B cell (primary cell): ENCODE measurements around the gene LTC4S. TPM values are rescaled to one million over a fixed set of nuclear protein-coding genes. Genes with fewer than 3 reads are reported as not detected.

ENCODE experiments used
- ATAC-seq: fragments of 200-7000 bp; cut with Tn5 transposase; one replicate; pipeline ENCODE4 v1.10.0; 2021; ENCODE audit warnings: low read depth, mild to moderate bottlenecking, moderate number of reproducible peaks, moderate library complexity
- CTCF ChIA-PET: fragments of 350-600 bp; sonication (Branson Sonifier 250); formaldehyde crosslinking; loops from one replicate; lab custom pipeline; 2021; ENCODE audit warnings: antibody characterized with exemption, inconsistent platforms; lab: Charles Lee
- POLR2A ChIA-PET: fragments of 350-600 bp; sonication (Branson Sonifier 250); formaldehyde crosslinking; loops from one replicate; lab custom pipeline; 2021; ENCODE audit warnings: antibody characterized with exemption; lab: Charles Lee
- DNase-seq: peaks from one replicate; pipeline ENCODE4 v3.0.0; 2013
- H2AFZ ChIP-seq: 2 replicates; pipeline ENCODE4 v1.6.1; 2012; ENCODE audit warnings: mild to moderate bottlenecking, low read depth, low read length; ENCODE audit not compliant: insufficient read depth, poor library complexity, severe bottlenecking
- H3K27ac ChIP-seq, 2 donors: 1 replicate in 1 of 2; 2 replicates in 1 of 2; pipeline ENCODE4 v1.5.1; 2012 to 2013; ENCODE audit warnings: low read length in 2 of 2, mild to moderate bottlenecking in 2 of 2, moderate library complexity in 1 of 2
- H3K27me3 ChIP-seq, 4 experiments: fragments of 200-600 bp in 1 of 4; sonication (generic) in 1 of 4; replicated peaks in 1 of 4; 1 replicate in 2 of 4; 2 replicates in 2 of 4; pipeline versions ENCODE4 v1.6.1 to v1.7.0; 2013 to 2016; ENCODE audit warnings: low read length in 3 of 4, mild to moderate bottlenecking in 2 of 4, mixed read lengths in 1 of 4, moderate library complexity in 1 of 4; ENCODE audit not compliant: insufficient read depth in 4 of 4, control insufficient read depth in 3 of 4; ENCODE audit errors: control extremely low read depth in 1 of 4
- H3K36me3 ChIP-seq, 2 experiments: replicated peaks in 1 of 2; 1 replicate in 1 of 2; 2 replicates in 1 of 2; pipeline versions ENCODE4 v1.6.1 to v1.7.1; 2013; ENCODE audit warnings: low read length in 1 of 2; ENCODE audit not compliant: insufficient read depth in 2 of 2, control insufficient read depth in 1 of 2; ENCODE audit errors: control extremely low read depth in 1 of 2, extremely low read depth in 1 of 2
- H3K4me1 ChIP-seq, 2 donors: fragments of 200-600 bp in 1 of 2; sonication (generic) in 1 of 2; 1 replicate in 1 of 2; 2 replicates in 1 of 2; pipeline versions ENCODE4 v1.5.1 to v1.6.1; 2013 to 2017; ENCODE audit warnings: low read length in 2 of 2; ENCODE audit not compliant: control insufficient read depth in 2 of 2, insufficient read depth in 2 of 2
- H3K4me2 ChIP-seq: replicated peaks from 2 replicates; pipeline ENCODE3; 2012; ENCODE audit warnings: mild to moderate bottlenecking, low read depth, low read length; ENCODE audit not compliant: poor library complexity, severe bottlenecking
- H3K4me3 ChIP-seq, 5 experiments: fragments of 200-600 bp in 1 of 5; sonication (generic) in 1 of 5; 1 replicate in 3 of 5; 2 replicates in 2 of 5; pipeline versions ENCODE4 v1.5.1 to v1.7.0; 2011 to 2016; ENCODE audit warnings: low read length in 4 of 5, mild to moderate bottlenecking in 4 of 5, low read depth in 2 of 5, control low read depth in 1 of 5, moderate library complexity in 1 of 5; ENCODE audit not compliant: insufficient read depth in 1 of 5; ENCODE audit errors: control extremely low read depth in 1 of 5, extremely low read depth in 1 of 5
- H3K79me2 ChIP-seq: fragments of 200-600 bp; sonication (generic); one replicate; pipeline ENCODE4 v1.6.0; 2016; ENCODE audit warnings: low read length; ENCODE audit not compliant: control insufficient read depth, insufficient read depth
- H3K9ac ChIP-seq: fragments of 200-600 bp; sonication (generic); 2 replicates; pipeline ENCODE4 v1.6.1; 2017; ENCODE audit warnings: mild to moderate bottlenecking, low read length, moderate library complexity
- H3K9me3 ChIP-seq, 3 donors: one replicate each; pipeline versions ENCODE4 v1.6.1 to v1.7.1; 2013; ENCODE audit warnings: low read length in 2 of 3; ENCODE audit not compliant: control insufficient read depth in 2 of 3, insufficient read depth in 1 of 3; ENCODE audit errors: control extremely low read depth in 1 of 3
- H4K20me1 ChIP-seq: 2 replicates; pipeline ENCODE4 v1.6.0; 2012; ENCODE audit warnings: mild to moderate bottlenecking, low read length; ENCODE audit not compliant: insufficient read depth, control insufficient read depth, poor library complexity, severe bottlenecking
- H3K27ac Mint-ChIP-seq: one replicate; pipeline ENCODE4 v1.8.0; 2021; ENCODE audit warnings: mixed read lengths
- H3K27me3 Mint-ChIP-seq: one replicate; pipeline ENCODE4 v1.8.0; 2021; ENCODE audit warnings: mixed read lengths
- H3K4me1 Mint-ChIP-seq: one replicate; pipeline ENCODE4 v1.8.0; 2021; ENCODE audit warnings: mixed read lengths
- H3K4me3 Mint-ChIP-seq: one replicate; pipeline ENCODE4 v1.8.0; 2021; ENCODE audit warnings: mixed read lengths
- H3K9me3 Mint-ChIP-seq: one replicate; pipeline ENCODE4 v1.8.0; 2022; ENCODE audit warnings: mixed read lengths; ENCODE audit not compliant: insufficient read depth
- CTCF ChIP-seq: fragments of 200-600 bp; IDR thresholded peaks from one replicate; pipeline ENCODE4 v1.8.0; 2022; ENCODE audit warnings: antibody characterized with exemption, mild to moderate bottlenecking
- EZH2 ChIP-seq: IDR thresholded peaks from 2 replicates; pipeline ENCODE4 v1.6.1; 2012; ENCODE audit warnings: borderline replicate concordance, low read depth, mild to moderate bottlenecking, moderate library complexity, low read length; ENCODE audit not compliant: insufficient read depth, poor library complexity, severe bottlenecking
- WGBS: methylation state at CpG from one replicate; pipeline ENCODE4 v1.1.5; 2013; ENCODE audit warnings: missing lambda C conversion rate; ENCODE audit not compliant: insufficient coverage; 5-methylcytosine and 5-hydroxymethylcytosine counted together
- intact Hi-C: fragments of 100-400 bp; cut with micrococcal nuclease; formaldehyde crosslinking; loops from one replicate; pipeline ENCODE4 v1.10.0; 2022
- polyA plus RNA-seq: library from polyadenylated mRNA; depleted of rRNA; stranded (reverse); fragments of >200 nt; gene quantifications from 2 replicates; pipeline ENCODE4 v1.2.3, GENCODE V29; 2012
- total RNA-seq, 2 donors: library from RNA; stranded (reverse); fragments of 120-200 nt in 1 of 2; gene quantifications; 1 replicate in 1 of 2; 2 replicates in 1 of 2; pipeline versions ENCODE4 v1.2.3 to v1.2.4, GENCODE V29; 2013 to 2022

LTC4S gene
- total and polyA plus RNA-seq, 2 donors (not counting 1 experiment from before 2014, with no cell fraction given) = 0.40 to 3.8 TPM

GRCh38 chr5:179769271-179769670, 24.5 kb upstream of the LTC4S start:
- 86% methylated on average over 6 of the region's 6 CpGs for WGBS
- Histone ChIP-seq H3K9me3 (no peaks in the 10 kb centered on the region), H4K20me1 (peaks cover 42% of the 10 kb centered on the region), H3K27ac (no peak overlapping the region), H3K27me3 (no peaks in the 10 kb centered on the region), H3K36me3 (peaks cover 3 to 83% of the 10 kb centered on the region in 2 experiments), H3K4me1 (peaks cover 0 to 3% of the 10 kb centered on the region in 2 donors), H3K9ac (no peak overlapping the region), H2AFZ (no peak overlapping the region), H3K4me3 (no peak overlapping the region), H3K79me2 (peaks cover 64% of the 10 kb centered on the region), H3K4me2 (no peak overlapping the region)
- Mint-ChIP-seq H3K4me3 (no peak overlapping the region), H3K27me3 (no peaks in the 10 kb centered on the region), H3K27ac (no peak overlapping the region), H3K4me1 (peaks cover 7% of the 10 kb centered on the region), H3K9me3 (no peaks in the 10 kb centered on the region)
- no peak for DNase-seq
- TF ChIP-seq EZH2 (no peak), CTCF (no peak)
- POLR2A ChIA-PET = no interaction called here
- intact Hi-C loops = no loop called here
- CTCF ChIA-PET = no interaction called here
- no peak for ATAC-seq

GRCh38 chr5:179769796-179770195, 24.0 kb upstream of the LTC4S start:
- Histone ChIP-seq H3K9me3 (no peaks in the 10 kb centered on the region), H3K79me2 (peaks cover 59% of the 10 kb centered on the region), H3K4me3 (no peak overlapping the region), H3K27me3 (no peaks in the 10 kb centered on the region), H3K4me1 (peaks cover 0 to 3% of the 10 kb centered on the region in 2 donors), H4K20me1 (peaks cover 37% of the 10 kb centered on the region), H3K4me2 (no peak overlapping the region), H3K36me3 (peaks cover 3 to 88% of the 10 kb centered on the region in 2 experiments), H3K27ac (no peak overlapping the region), H2AFZ (no peak overlapping the region), H3K9ac (no peak overlapping the region)
- 100% methylated on average over 3 of the region's 5 CpGs for WGBS
- Mint-ChIP-seq H3K27ac (no peak overlapping the region), H3K4me1 (peaks cover 7% of the 10 kb centered on the region), H3K27me3 (no peaks in the 10 kb centered on the region), H3K4me3 (no peak overlapping the region), H3K9me3 (no peaks in the 10 kb centered on the region)
- TF ChIP-seq EZH2 (no peak), CTCF (no peak)
- ChIA-PET POLR2A (no interaction called here), CTCF (no interaction called here)
- intact Hi-C loops = no loop called here
- no peak for DNase-seq
- no peak for ATAC-seq
